ENCODE results near the gene GNA12. TPM values are rescaled to one million over a fixed set of nuclear protein-coding genes. Genes with fewer than 3 reads are reported as not detected.

The GNA12 gene
- total and polyA plus RNA-seq, 2 of the 4 experiments (the other 2 are of a cell fraction) = 14.3 to 93.9 TPM

DNA sequence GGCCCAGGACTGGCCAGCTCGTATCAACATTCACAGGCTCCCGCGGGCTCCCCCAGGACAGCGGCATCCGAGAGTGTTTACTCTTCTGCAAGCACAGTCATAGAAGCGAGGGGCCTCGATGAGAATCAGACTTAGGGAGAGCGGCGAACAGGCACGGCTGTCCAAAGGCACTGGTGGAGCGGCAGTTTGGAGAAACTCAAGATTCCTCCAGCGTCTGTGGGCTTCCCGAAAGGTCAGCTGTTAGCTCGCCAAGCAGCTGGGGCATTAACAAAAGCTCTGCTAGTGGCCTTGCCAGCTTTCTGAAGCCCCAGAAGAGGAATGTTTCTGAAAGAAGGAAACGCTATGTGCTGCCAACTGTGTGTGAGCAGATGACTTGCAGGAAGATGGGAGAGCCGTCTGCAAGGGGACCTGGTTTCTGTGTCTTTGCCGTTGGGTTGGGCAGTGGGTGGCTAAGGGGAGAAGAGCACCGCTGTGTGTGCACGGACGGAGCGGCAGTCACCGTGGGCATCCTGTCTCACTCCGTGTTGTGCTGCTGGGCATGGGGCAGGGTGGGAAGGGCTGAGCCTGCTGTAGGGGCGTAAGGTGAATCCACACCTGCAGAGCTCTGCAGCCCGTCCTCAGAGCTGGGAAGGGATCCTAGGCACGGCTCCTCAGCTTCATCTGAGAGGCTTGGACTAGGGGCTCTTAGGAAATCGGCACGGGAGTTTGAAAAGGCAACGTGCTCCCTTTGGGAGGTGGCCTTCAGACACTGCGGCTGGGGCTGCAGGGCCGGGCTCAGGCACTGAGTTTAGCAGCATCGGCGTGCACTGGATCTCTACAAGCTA lies 114.0 kb downstream of the GNA12 start (continued):
- TF ChIP-seq, protein P1, sequence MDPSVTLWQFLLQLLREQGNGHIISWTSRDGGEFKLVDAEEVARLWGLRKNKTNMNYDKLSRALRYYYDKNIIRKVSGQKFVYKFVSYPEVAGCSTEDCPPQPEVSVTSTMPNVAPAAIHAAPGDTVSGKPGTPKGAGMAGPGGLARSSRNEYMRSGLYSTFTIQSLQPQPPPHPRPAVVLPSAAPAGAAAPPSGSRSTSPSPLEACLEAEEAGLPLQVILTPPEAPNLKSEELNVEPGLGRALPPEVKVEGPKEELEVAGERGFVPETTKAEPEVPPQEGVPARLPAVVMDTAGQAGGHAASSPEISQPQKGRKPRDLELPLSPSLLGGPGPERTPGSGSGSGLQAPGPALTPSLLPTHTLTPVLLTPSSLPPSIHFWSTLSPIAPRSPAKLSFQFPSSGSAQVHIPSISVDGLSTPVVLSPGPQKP (IDR thresholded peaks at IDR 0.05; ENCODE audit: borderline replicate concordance, low read depth, low read length) = no peak

All from IMR-90 (cell line).